Measurements from ENCODE around the gene BABAM2. TPM values are rescaled to one million over a fixed set of nuclear protein-coding genes. Genes with fewer than 3 reads are reported as not detected.

The BABAM2 gene
- total RNA-seq, 4 donors from 2014 or later, result 34.4 to 44.9 (median 38.3) TPM

GRCh38 chr2:28219138-28219537 lies 328.6 kb downstream of the BABAM2 start:
- TF ChIP-seq CTCF (IDR thresholded peaks at IDR 0.05; ENCODE audit: low read depth), result no peak

GRCh38 chr2:28219758-28220368 lies 329.3 kb downstream of the BABAM2 start:
- TF ChIP-seq CTCF (IDR thresholded peaks at IDR 0.05; ENCODE audit: low read depth), result no peak

- no peak for TF ChIP-seq CTCF (IDR thresholded peaks at IDR 0.05; ENCODE audit: low read depth)
Measured at GRCh38 chr2:28224648-28225472, 334.3 kb downstream of the BABAM2 start.

GRCh38 chr2:28225473-28226080 lies 335.0 kb downstream of the BABAM2 start:
- TF ChIP-seq CTCF (IDR thresholded peaks at IDR 0.05; ENCODE audit: low read depth), result no peak

- TF ChIP-seq CTCF (IDR thresholded peaks at IDR 0.05; ENCODE audit: low read depth), result no peak
Measured at GRCh38 chr2:28226558-28226957, 336.0 kb downstream of the BABAM2 start.

- TF ChIP-seq CTCF (IDR thresholded peaks at IDR 0.05; ENCODE audit: low read depth), result no peak
Measured at GRCh38 chr2:28227498-28227897, 337.0 kb downstream of the BABAM2 start.

- no peak for TF ChIP-seq CTCF (IDR thresholded peaks at IDR 0.05; ENCODE audit: low read depth)
Measured at GRCh38 chr2:28228434-28228995, 338.0 kb downstream of the BABAM2 start.
